HFFc6 (cell line): ENCODE measurements around the gene TBC1D22B. TPM values are rescaled to one million over a fixed set of nuclear protein-coding genes. Genes with fewer than 3 reads are reported as not detected.

Experiments used
- DNase-seq: peaks from one replicate; pipeline ENCODE4 v3.0.0-alpha.2; 2018
- H3K27ac Mint-ChIP-seq: 2 replicates; pipeline ENCODE4 v1.8.0; 2020; ENCODE audit warnings: mild to moderate bottlenecking, mixed read lengths
- H3K27me3 Mint-ChIP-seq: 2 replicates; pipeline ENCODE4 v1.8.0; 2021; ENCODE audit warnings: mild to moderate bottlenecking, moderate library complexity, mixed read lengths; ENCODE audit not compliant: insufficient read depth
- H3K36me3 Mint-ChIP-seq: 2 replicates; pipeline ENCODE4 v1.8.0; 2021; ENCODE audit warnings: low read depth, mixed read lengths
- H3K4me1 Mint-ChIP-seq: 2 replicates; pipeline ENCODE4 v1.8.0; 2020; ENCODE audit warnings: low read depth, mixed read lengths
- H3K4me3 Mint-ChIP-seq: 2 replicates; pipeline ENCODE4 v1.8.0; 2020; ENCODE audit warnings: mild to moderate bottlenecking, moderate library complexity, mixed read lengths
- H3K9me3 Mint-ChIP-seq: 2 replicates; pipeline ENCODE4 v1.8.0; 2020; ENCODE audit warnings: mild to moderate bottlenecking, mixed read lengths
- total RNA-seq, 6 experiments: library from RNA; stranded (reverse); fragmentation: NEBNext Ultra II Directional; extraction: Animal tissue kit (Norgen Biotek cat#: 25700); gene quantifications; 2 replicates in 1 of 6; 3 replicates in 5 of 6; pipeline ENCODE4 v1.2.3, GENCODE V29; 2021
- TF ChIP-seq, protein P1 (sequence below): fragments of 200-600 bp; sonication (generic); IDR thresholded peaks from 2 replicates; pipeline ENCODE4 v1.5.0; 2021; ENCODE audit warnings: antibody characterized with exemption, mild to moderate bottlenecking

The TBC1D22B gene
- total RNA-seq, 6 experiments from 2014 or later: 9.0 to 9.6 (median 9.2) TPM

DNA sequence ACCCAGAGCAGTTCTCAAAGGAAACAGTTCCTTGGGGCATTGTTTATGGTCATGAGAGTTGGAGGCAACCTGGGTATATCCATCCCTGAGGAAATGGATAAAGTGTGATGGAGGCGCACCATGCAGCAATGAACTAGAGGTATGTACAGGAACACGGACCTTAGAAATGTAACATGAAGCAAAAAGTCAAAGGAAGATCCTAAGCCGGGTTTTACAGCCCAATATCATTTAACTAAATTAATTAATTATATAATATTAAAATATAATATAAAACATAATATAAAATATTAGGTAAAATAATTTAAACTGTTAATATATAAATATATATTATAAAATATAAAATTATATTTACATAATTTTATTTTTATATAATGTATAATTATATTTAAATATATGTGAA lies 52.1 kb downstream of the TBC1D22B start:
- Mint-ChIP-seq H3K9me3 (no peaks in the 10 kb centered on the region), H3K36me3 (peaks cover 20% of the 10 kb centered on the region), H3K4me3 (no peak overlapping the region), H3K4me1 (peaks cover 58% of the 10 kb centered on the region), H3K27me3 (no peaks in the 10 kb centered on the region), H3K27ac (no peak overlapping the region)
- DNase-seq: no peak
- TF ChIP-seq, protein P1, sequence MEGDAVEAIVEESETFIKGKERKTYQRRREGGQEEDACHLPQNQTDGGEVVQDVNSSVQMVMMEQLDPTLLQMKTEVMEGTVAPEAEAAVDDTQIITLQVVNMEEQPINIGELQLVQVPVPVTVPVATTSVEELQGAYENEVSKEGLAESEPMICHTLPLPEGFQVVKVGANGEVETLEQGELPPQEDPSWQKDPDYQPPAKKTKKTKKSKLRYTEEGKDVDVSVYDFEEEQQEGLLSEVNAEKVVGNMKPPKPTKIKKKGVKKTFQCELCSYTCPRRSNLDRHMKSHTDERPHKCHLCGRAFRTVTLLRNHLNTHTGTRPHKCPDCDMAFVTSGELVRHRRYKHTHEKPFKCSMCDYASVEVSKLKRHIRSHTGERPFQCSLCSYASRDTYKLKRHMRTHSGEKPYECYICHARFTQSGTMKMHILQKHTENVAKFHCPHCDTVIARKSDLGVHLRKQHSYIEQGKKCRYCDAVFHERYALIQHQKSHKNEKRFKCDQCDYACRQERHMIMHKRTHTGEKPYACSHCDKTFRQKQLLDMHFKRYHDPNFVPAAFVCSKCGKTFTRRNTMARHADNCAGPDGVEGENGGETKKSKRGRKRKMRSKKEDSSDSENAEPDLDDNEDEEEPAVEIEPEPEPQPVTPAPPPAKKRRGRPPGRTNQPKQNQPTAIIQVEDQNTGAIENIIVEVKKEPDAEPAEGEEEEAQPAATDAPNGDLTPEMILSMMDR: no peak

DNA sequence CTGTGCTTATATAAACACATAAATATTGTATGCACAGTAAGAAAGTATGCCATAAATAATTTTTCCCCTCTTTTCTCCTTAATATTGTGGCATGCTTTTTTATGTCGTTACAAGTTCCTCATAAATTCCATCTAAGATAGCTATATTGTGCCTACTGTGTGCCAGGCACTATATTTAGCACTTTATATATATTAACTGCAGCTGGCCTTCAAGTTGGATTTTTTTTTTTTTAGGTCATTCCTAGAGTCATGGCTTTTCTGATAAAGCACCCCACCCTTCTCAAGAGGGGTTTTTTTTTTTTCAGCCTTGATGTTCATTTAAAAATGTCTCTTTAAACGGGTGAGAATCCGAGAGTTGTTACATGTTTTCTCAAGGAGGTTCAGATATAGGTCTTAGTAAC lies 53.4 kb downstream of the TBC1D22B start:
- Mint-ChIP-seq H3K4me3 (no peak overlapping the region), H3K27ac (peak overlapping the region; percentile 86; the same call in 1 of the 2 replicates), H3K27me3 (no peaks in the 10 kb centered on the region), H3K4me1 (peaks cover 62% of the 10 kb centered on the region), H3K9me3 (no peaks in the 10 kb centered on the region), H3K36me3 (peaks cover 24% of the 10 kb centered on the region)
- TF ChIP-seq, protein P1: no peak
- DNase-seq: no peak

DNA sequence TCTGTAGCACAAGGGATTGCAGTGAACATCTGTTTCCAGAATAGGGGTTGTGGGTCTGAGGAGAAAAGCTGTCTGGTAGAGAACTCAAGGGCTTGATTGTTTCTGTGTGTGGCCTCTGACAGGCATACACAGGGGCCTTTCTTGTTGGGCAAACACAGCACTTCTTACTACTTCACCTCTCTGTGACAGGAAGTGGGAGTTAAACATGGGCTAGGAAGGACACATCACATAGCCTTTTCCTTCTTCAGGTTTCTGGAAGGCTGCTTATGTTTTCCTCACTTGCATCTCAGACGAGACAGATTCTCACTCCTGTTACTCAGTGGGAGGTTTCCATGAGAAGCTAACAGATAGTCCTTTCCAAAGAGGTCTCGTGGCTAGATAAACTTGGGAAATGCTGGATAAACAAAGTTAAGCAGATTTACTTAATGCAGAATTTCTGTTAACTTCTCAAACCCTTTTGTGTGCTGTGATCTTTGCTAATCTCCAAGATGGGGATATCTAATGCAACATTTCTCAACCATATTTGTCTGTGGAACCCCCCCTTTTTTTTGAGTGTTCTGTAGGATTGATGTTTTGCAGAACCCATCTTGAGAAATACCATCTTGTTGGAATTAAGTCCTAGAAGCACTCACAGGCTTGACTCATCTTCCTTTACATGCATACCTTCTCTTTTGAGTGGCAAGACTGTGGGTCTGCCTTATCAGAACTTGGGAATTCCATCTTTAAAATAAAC lies 54.3 kb downstream of the TBC1D22B start:
- Mint-ChIP-seq H3K36me3 (peaks cover 24% of the 10 kb centered on the region), H3K27me3 (no peaks in the 10 kb centered on the region), H3K27ac (peak overlapping the region; percentile 86), H3K9me3 (no peaks in the 10 kb centered on the region), H3K4me1 (peaks cover 62% of the 10 kb centered on the region), H3K4me3 (peak overlapping the region; percentile 28)
- DNase-seq: peak; percentile 55
- TF ChIP-seq, protein P1: no peak

DNA sequence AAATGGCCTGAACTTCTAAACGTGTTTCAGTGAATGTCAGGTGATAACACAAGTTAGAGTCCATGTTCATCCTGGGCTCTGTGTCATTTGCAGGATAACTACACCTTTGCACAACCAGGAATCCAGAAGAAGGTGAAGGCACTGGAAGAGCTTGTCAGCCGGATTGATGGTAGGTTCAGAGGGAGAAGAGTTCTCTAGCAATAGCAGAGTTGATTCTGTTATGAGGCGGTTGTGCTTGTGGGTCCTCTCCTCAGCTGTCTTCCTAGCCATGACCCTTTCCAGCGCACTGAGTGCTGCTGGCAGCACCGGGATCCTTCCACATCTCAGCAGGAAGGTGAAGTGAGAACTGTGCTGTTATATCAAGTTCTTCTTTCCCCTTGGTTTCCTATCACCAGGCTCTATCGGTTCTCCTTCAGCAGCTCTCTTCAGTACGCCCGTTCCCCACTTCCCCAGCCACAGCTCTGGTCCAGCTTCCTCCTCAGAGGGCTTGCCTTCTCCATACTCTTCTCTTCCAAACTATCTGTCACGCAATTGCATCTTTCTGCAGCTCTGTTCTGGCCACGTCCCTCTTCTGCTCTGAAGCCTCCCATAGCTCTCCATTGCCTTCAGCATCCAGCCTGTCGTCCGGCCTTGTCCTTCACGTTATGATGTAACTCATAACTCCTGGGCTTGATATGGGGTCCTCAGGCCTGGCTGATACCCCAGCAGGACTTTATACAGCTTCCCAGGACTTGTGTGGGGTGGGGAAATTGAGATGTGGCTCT lies 56.3 kb downstream of the TBC1D22B start:
- H3K9me3 Mint-ChIP-seq: no peaks in the 10 kb centered on the region
- H3K4me1 Mint-ChIP-seq: peaks cover 50% of the 10 kb centered on the region

DNA sequence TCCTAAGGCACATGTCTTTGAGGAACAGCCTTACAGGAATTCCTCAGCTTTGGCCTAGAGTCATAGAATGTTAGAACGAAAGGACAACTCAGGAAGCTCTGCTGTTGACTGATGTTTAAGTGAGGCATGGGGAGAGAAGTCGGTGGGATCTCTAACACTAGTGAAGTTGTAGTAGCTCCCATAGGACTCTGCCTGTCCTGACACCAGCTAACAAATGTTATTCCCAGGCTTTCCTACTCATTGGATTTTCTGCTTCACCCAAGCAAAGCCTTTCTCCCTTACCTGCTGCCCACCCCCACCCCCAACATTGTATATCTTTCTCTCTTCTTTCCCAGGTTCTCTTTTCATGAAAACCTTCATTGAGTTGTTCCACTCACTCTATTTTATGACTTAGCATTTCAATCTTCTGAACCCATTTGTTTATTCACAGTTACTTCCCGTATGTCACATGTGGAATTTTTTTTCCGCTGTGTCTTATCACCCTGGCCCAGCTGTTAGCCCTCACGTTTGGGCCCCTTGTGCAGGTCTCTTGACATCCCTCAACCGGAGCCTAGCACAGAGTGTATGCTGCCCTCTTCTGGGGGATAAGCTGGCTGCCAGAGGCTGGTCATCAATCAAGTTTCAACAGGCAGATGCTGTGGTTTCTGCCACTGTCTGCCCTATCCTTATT lies 57.0 kb downstream of the TBC1D22B start:
- H3K27me3 Mint-ChIP-seq: no peaks in the 10 kb centered on the region
- H3K4me3 Mint-ChIP-seq: no peak overlapping the region
- peaks cover 24% of the 10 kb centered on the region for H3K36me3 Mint-ChIP-seq
- H3K4me1 Mint-ChIP-seq: peaks cover 43% of the 10 kb centered on the region
- no peak overlapping the region for H3K27ac Mint-ChIP-seq
- no peaks in the 10 kb centered on the region for H3K9me3 Mint-ChIP-seq
- DNase-seq: no peak
- TF ChIP-seq, protein P1: peak; percentile 74

More for the DNA sequence above, 56.3 kb downstream of the TBC1D22B start:
- Mint-ChIP-seq H3K27ac (no peak overlapping the region), H3K27me3 (no peaks in the 10 kb centered on the region), H3K36me3 (peaks cover 24% of the 10 kb centered on the region), H3K4me3 (no peak overlapping the region)
- TF ChIP-seq, protein P1: no peak
- DNase-seq: no peak
